Fibroblast of skin of back (primary cell): ENCODE data around the gene G2E3.
"Not testable (repeated sequence)": the region's sequence is repeated elsewhere in the genome, so short reads cannot be mapped to it uniquely, and the experiment has no call there.

ENCODE experiments used
- DNase-seq: peaks from one replicate; pipeline ENCODE4 v3.0.0-alpha.2; 2013

The G2E3 gene

DNA sequence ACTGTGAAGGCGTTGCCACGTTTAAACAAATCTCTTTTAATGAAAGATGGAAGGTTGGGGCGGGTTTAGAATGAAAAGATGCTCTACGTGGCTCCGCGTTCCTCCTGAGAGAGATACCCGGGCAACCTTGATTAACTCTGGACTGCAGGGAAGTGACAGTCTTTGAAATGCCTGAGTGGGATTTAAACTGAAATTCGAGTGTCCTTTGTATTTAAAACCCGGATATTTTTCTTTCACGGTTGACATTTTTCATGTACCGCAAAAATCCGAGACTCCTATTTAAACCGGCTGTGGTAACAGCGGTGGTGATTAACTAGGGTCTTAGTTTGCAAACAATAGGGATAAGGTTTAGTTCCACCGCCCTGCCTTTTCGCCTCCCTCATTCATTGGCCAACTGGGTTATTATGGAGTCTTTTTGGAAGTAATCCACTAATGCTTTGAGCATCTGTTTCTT, 707 bp downstream of the G2E3 start:
- DNase-seq = peak; percentile 59

DNA sequence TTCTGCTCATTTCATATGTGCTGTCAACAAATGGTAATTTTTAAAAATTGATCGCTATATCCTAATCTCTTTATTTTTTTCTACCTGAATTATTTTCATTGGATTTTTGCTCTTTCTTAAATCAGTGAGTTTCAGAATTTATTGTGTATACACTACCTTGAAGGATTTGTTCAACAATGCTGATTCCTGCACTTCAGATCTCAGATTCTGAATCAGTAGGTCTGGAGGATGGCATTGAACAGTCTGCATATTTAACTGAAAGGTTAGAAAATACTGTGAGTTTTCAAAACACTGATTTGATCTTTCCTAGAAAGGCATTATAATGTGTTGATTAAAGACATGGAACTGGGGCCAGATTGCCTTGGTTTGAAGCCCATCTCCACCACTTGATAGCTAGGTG, 1.6 kb downstream of the G2E3 start:
- no peak for DNase-seq

DNA sequence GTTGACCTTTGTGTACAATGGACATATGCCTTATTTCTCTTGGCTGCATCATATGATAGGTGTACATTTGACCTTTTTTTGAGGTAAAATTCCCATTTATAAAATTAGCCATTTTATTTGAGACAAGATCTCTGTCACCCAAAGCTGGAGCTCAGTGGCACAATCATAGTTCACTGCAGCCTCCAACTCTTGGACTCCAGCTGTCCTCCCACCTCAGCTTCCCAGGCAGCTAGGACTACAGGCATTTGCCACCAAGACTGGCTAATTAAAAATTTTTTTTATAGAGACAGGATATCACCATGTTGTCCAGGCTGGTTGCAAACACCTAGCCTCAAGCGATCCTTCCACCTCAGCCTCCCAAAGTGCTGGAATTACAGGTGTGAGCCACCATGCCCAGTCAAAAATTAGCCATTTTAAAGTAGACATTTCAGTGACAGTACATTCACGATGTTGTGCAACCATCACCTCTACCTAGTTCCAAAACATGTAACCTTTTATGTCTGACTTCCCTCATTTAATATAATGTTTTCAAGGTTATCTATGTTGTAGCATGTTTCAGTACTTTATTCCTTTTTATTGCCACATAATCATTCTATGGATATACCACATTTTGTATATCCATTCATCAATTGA, 5.4 kb downstream of the G2E3 start:
- DNase-seq = no peak

DNA sequence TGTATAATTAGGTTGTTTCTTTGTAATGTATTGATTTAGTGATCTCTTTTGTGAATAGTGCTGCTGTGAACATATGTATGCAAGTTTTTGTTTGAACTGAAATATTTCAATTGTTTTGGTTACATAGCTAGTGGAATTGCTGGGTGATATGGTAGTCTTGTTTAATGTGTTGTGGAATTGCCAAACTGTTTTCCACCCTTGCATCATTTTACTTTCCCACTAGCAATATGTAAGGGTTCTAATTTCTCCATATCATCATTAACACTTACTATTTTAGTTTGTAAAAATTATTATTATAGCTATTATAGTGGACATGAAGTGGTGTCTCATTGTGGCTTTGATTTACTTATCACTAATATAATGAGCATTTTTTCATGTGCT, 5.9 kb downstream of the G2E3 start:
- no peak for DNase-seq

DNA sequence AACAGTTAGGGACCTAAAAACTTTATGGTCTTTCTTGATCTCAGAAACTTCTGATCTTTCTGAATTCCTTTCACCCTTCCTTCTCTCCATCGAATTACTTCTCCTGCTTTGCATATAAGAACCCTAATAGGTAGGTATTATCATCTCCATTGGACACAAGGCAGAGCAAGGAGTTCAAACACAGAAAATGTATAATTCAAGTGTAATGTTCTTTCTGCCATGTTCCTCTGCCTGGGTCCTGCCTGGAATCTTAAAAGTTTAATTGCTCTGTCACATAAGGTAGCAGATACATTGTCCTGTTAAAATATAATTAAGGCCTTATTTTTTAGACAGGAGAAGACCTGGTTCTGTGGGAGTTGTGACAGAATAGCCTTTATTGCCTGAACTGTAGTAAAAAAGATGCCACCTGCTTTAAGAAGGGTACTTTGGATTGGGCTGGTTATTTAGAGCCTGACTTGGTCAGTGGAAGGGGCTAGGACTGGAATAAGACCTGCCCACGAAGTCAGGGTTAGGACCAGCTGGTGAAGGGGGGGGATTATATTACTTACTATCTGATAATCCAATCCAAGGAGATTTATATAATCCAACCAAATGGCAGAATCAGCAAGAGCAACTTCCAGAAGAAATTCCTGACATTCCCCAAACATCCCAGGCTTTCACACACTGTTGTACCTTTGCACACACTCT, 10.4 kb downstream of the G2E3 start:
- DNase-seq = peak; percentile 26

DNA sequence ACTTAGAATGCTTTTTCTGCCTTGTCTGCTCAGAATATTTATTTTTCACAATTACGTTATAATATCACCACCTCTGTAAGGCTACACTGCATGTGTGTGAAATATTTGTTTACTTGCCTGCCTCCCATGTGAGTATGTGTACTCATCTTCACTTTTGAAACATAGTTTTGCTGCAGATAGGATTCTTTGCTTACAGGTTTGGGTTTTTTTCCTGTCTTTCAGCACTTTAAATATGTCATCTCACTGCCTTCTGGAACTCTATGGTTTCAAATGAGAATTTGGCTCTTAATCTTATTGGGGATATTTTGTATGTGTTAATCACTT, 10.9 kb downstream of the G2E3 start:
- no peak for DNase-seq

DNA sequence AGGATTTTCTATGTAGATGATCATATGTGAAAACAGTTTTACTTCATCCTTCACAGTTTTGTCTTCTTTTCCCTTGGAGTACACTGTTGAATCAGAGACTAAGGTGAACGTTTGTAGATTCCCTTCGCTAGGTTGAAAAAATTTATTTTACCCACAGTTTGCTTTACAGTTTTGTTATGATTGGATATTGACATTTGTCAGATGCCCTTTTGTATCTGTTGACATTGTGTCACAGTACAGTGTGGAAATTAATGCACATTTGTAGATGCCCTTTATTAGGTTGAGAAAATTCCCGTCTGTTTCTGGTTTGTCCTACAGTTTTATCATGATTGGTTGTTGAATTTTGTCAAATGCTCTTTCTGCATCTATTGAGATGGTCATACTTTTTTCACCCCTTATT, 13.3 kb downstream of the G2E3 start:
- DNase-seq = no peak

DNA sequence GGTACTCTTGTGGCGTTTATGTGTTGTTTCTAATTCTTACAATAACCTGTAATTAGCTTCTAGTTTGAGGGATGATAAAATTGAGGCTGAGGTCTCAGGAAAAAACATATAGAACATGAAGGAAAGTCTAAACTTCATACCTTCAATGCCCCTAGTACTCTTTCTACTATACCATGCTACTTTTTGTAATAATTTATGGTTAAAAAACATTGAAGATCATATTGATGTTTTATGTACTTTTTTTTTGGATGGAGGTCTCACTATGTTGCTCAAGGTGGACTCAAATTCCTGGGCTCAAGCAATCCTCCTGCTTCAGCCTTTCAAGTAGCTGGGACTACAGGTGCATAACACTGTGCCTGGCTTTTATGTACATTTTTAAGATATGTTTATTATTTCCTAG, 13.8 kb downstream of the G2E3 start:
- DNase-seq = no peak

DNA sequence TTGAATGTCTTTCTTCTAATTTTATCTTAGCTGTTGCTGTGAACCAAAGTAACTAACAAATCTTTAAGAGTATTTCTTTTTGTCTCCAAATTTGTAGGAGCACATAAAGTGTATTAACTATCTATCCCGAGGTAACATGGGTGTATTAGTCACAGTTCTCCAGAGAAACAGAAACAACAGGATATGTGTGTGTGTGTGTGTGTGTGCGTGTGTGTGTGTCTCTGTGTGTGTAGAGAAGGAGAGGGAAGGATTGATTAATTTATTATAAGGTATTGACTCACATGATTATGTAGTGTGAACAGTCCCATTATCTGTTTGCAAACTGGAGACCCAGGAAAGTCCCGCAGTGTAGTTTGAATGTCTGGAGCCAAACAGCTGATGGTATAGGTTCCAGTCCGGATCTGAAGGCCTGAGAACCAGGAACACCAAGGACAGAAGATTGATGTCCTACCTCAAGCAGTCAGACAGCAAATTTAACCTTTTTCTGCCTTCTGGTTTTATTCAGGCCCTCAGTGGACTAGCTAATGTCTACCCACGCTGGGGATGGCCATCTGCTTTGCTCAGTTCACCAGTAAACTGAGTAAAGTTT, 14.4 kb downstream of the G2E3 start:
- peak; percentile 59 for DNase-seq

DNA sequence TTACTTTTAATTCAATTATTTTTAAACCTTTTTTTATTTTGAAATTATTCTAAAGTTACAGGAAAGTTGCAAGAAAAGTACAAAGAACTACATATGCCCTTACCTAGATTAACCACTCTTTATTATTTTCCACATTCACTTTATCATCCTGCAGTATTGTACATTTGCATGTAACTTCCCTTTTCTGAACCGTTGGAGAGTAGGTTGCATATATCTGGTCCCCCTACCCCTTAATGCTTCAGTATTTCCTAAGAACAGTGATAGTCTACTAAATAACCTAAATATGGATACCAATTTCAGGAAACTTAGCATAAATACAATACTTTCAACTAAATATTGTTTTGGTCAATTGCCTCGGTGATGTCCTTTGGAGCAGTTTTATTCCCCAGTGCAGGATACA, 15.0 kb downstream of the G2E3 start:
- DNase-seq = no peak

DNA sequence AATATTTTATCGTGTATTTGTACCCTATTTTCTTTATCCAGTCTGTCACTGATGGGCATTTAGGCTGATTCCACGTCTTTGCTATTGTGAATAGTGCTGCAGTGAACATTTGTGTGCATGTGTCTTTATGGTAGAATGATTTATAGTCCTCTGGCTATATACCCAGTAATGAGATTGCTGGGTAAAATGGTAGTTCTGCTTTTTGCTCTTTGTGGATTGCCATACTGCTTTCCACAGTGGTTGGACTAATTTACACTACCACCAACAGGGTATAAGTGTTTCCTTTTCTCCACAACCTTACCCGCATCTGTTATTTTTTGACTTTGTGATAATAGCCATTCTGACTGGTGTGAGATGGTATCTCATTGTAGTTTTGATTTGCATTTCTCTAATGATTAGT, 15.8 kb downstream of the G2E3 start:
- not testable (repeated sequence) for DNase-seq

DNA sequence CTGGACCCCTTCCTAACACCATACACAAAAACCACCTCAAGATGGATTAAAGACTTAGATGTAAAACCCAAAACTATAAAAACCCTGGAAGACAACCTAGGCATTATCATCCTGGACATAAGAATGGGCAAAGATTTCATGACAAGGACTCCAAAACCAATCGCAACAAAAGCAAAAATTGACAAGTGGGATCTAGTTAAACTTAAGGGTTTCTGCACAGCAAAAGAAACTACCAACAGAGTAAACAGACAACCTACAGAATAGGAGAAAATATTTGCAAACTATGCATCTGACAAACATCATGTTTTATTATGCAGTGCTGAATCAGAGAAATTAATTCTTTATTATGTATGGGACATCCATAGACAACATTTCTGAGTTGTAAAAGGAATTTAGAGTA, 17.4 kb downstream of the G2E3 start:
- DNase-seq = not testable (repeated sequence)

DNA sequence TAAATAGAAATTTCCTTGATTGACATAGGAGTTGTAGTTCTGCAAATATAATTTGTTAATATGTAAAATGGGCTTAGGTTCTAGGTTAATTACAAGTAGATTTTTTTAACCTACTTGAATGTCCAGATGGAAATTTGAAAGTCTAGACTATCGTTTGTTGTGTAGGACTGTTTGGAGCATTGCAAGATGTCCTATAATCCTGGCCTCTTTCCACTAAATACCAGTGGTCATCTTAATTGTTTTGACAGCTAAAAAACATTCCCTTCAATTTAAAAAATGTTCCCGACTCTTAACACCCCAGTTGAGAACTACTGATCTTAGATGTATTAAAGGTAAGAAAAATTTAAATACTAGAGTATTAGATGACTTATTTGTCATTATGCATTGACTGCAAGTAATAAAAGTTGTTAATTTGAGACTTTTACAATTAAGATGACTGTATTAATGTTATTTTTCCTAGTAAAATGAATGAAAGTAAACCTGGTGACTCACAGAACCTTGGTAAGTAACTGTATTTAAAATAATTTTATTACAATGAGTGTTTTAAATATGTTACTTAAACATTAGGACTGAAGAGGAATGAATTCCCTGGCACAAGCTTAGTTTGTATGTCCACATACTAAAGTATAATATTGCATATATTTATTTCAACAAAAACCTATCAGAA, 21.8 kb downstream of the G2E3 start:
- DNase-seq = peak; percentile 22

DNA sequence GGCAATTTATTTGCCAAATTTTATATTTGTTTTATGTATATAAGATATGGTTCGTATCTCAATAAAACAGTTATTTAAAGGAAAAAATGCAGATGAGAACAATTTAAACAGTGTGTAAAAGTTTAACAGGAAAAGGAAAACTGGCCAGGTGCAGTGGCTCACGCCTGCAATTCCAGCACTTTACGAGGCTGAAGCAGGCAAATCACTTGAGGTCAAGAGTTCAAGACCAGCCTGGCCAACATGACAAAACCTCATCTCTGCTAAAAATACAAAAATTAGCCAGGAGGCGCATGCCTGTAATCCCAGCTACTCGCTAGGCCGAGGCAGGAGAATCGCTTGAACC, 22.3 kb downstream of the G2E3 start:
- DNase-seq = no peak

DNA sequence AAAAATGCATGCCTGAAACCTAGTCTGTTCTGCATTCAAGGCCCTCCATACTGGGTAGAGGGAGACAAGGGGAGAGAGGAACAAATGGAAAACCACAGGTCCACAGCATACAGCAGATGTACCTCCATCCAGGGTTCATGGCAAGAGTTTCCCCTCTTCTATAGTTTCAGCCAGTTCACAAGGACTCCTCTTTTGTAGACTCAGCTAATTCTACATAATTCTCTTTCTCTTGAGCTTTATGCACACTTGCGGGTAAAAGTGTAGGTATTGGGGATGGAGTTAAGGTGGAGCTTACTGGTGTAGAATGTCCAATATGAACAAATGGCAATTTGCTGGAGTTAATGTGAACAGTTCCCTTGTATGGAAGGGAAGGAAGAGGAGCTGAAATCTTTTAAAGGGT, 23.4 kb downstream of the G2E3 start:
- no peak for DNase-seq

DNA sequence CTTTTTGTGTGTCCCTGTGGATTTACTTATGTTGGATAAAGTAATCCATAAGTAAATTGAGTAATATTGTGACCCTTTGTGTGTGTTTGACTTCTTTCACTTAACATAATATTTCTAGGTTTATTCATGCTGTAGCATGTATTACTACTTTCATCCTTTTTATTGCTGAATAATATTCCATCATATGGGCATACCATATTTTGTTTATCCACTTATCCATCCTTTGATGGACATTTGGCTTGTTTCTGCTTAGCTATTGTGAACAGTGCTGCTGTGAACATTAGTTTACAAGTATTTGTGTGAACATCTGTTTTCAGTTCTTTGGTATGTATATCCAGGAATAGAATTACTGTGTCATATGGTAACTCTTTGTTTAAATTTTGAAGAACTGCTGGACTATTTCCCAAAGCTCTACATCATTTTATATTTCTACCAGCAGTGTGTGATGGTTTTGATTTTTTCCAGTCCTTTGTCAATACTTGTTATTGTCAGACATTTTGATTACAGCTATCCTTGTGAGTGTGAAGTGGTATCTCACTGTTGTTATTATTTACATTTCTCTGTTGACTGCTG, 25.2 kb downstream of the G2E3 start:
- DNase-seq = no peak

DNA sequence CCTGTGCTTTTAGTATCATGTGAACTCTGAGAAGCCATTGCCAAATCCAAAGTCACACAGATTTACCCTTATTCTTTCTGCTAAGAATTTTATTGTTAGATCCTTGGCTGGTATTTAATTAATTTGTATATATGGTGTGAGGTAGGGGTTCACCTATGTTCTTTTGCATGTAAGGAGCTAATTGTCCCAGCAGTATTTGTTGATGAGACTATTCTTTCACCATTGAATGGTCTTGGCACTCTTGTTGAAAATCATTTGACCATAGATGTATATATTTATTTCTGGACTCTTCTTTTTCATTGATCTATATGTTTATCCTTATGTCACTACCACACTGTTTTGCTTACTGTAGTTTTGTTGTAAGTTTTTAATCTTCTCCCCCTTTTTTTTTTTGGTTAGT, 26.2 kb downstream of the G2E3 start:
- no peak for DNase-seq

DNA sequence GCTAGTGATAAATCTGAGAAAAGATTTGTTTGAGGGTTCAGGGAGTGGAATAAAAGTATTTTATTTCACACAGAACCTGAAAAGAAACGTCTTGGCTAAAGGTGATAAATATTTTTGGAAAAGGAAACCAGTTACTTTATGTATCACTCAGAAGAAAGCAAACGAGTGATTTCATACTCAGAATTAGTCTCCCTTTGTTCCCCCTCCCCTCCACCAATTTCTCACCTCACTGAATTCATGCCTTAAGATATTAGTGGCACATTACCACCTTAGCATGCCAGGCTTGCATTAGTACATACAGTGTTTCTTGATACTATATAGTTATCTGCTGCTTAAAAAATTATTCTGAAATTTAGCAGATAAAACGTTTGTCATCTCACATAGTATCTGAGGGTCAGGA, 28.2 kb downstream of the G2E3 start:
- no peak for DNase-seq

DNA sequence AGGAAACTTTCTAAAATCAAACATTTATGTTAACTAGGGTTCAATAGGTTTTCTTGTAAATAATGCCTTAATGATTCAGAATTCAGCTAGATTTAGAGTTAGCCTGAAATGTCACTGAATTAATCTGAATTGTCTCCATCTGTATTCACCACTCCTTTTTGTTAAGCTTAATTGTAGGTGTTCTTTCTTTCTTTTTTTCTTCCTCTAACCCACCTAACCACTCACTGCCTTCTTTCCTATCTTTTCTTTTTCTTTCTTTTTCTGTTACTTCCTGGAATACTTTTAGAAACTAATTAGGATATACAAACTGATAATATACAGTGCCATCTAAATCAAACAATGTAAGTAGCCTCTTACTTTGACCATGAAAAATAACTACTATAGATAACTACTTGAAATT, 29.9 kb downstream of the G2E3 start:
- DNase-seq = no peak

DNA sequence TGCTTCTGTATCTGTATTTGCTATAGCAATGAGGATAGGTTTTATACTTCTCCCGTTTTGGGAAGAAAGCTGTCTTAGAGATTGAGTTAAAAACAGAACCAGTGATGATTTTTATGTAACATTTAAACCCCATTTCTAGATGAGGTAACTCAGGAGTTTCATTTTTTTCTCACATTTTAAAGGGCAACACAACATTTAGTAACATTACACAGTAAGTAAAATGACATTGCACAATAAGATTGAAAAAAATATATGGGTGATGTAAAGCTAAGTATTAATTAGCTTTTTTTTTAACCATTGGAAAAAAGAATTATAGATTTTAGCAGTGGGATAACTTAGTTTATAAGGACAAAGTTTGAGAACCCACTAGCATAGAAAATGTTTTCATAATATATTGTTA, 38.0 kb downstream of the G2E3 start:
- no peak for DNase-seq

DNA sequence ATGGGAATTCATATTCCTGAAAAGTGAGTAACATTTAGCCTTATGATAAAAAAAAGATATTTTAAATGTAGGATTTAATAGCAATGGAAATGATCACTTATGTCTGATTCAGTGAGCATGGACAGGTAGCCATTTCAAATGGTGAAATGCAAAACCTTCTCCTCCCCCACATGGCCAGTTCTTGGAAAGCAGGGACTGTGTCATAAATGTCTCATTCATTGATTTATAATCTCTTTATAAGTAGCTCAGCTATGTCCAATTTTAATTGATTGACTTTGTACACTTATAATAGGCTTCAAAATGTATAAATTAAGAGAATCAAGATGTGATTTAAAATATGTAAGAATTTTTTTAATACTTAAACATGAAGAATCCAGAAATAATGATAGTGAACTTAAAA, 38.5 kb downstream of the G2E3 start:
- no peak for DNase-seq

DNA sequence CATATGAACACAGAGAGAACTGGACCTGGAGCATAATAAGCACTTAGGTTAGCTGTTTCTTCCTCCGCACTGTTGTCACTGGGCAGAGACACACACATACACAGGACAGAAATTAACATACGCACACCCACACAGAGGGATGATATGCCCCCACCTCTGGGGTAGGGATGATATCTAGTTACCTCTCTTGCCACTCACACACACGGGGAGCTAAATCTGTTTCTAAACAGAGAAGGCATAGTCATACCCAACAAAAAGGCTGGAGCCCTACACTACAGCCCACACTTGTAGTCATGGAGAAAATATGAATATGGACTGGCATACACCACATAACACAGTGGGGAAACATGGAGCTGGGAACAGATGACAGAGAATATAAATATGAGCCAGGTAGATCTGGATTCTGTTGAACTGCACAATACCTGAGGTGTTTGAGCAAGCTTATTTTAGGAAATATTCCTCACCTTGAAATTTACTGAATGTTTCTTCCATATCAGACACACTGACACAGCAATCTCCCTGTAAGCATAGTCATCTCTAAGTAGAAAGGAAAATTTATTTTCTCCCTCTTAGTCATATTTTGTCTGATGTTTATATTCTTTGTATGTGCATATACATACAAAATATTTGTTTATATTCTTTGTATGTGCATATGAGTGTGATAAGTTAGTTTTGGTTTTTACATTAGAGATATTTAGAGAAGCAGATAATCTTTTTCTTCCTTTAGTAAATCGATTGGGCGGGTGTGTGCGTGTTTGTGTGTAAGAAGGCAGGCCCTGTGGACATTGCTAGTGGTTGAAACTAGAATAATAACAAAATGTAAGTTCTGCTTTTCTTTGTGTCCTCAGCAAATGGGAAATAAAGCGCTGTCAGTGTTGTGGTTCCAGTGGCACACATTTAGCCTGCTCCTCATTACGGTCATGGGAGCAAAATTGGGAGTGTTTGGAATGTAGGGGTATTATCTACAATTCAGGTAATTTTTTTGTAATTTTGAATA, 42.3 kb downstream of the G2E3 start:
- no peak for DNase-seq
